CD4-positive, alpha-beta T cell treated with Interleukin-17A for 1 hour (primary cell): ENCODE data around the gene MBOAT7.
"Not testable (repeated sequence)": the region's sequence is repeated elsewhere in the genome, so short reads cannot be mapped to it uniquely, and the experiment has no call there.

Experiments used
- DNase-seq: peaks from one replicate; pipeline ENCODE4 v3.0.0-alpha.2; 2020

Gene MBOAT7

GRCh38 chr19:54208784-54209057 is 19.3 kb upstream of the MBOAT7 start:
- DNase-seq, result no peak

- peak; percentile 62 for DNase-seq
Observed at GRCh38 chr19:54207983-54208783, 18.8 kb upstream of the MBOAT7 start.

- DNase-seq, result no peak
Observed at GRCh38 chr19:54207676-54207982, 18.2 kb upstream of the MBOAT7 start.

GRCh38 chr19:54207193-54207592 is 17.8 kb upstream of the MBOAT7 start:
- DNase-seq, result not testable (repeated sequence)

GRCh38 chr19:54206831-54207177 is 17.4 kb upstream of the MBOAT7 start:
- DNase-seq, result no peak

- no peak for DNase-seq
Observed at GRCh38 chr19:54206030-54206830, 16.9 kb upstream of the MBOAT7 start.

- DNase-seq, result no peak
Observed at GRCh38 chr19:54204767-54205468, 15.5 kb upstream of the MBOAT7 start.

GRCh38 chr19:54203151-54203611 is 13.8 kb upstream of the MBOAT7 start:
- DNase-seq, result no peak

- no peak for DNase-seq
Observed at GRCh38 chr19:54201980-54202379, 12.6 kb upstream of the MBOAT7 start.

GRCh38 chr19:54201172-54201701 is 11.9 kb upstream of the MBOAT7 start:
- no peak for DNase-seq

- no peak for DNase-seq
Observed at GRCh38 chr19:54199401-54199800, 10.0 kb upstream of the MBOAT7 start.

GRCh38 chr19:54197121-54197520 is 7.7 kb upstream of the MBOAT7 start:
- DNase-seq, result no peak

- no peak for DNase-seq
Observed at GRCh38 chr19:54196536-54196935, 7.2 kb upstream of the MBOAT7 start.

- DNase-seq, result not testable (repeated sequence)
Observed at GRCh38 chr19:54194463-54194862, 5.1 kb upstream of the MBOAT7 start.

- no peak for DNase-seq
Observed at GRCh38 chr19:54193011-54193410, 3.6 kb upstream of the MBOAT7 start.

- DNase-seq, result no peak
Observed at GRCh38 chr19:54191811-54192453, 2.6 kb upstream of the MBOAT7 start.

- DNase-seq, result peak; percentile 90
Observed at GRCh38 chr19:54191011-54191810, 1.8 kb upstream of the MBOAT7 start, which contains the start of gene TSEN34. TSEN34 (plus strand) TSS chr19:54191308; CDS start chr19:54191365, 57 bp downstream.

GRCh38 chr19:54190503-54191010 is 1.2 kb upstream of the MBOAT7 start:
- DNase-seq, result peak; percentile 100

- peak; percentile 100 for DNase-seq
Observed at GRCh38 chr19:54189735-54190502, 539 bp upstream of the MBOAT7 start.

GRCh38 chr19:54188215-54188871 is 1.0 kb downstream of the MBOAT7 start:
- DNase-seq, result peak; percentile 70
